K562 (cell line): ENCODE data around the gene PDZD2. TPM values are rescaled to one million over a fixed set of nuclear protein-coding genes. Genes with fewer than 3 reads are reported as not detected.

Experiments used
- ATAC-seq: fragments of 200-7000 bp; cut with Tn5 transposase; 3 replicates; pipeline ENCODE4 v1.9.1; 2020; ENCODE audit warnings: moderate library complexity
- BruUV-seq: library from RNA; stranded (reverse); fragments of 400-500 nt; replicated peaks from 2 replicates; lab custom pipeline; 2021; lab: Mats Ljungman, UMichigan
- CTCF ChIA-PET: fragments of 300-600 bp; formaldehyde crosslinking; extraction: SDS; loops from one replicate; lab custom pipeline; 2021; ENCODE audit warnings: low intra/inter-chr PET ratio; lab: Yijun Ruan, JAX
- POLR2A ChIA-PET: fragments of 300-600, 350-650 bp; sonication (Branson Sonifier 250); formaldehyde crosslinking; extraction: SDS; loops from one replicate; lab custom pipeline; 2021; ENCODE audit warnings: antibody characterized with exemption, inconsistent platforms; lab: Yijun Ruan, JAX
- DNase-seq, 4 experiments: peaks; one replicate each; pipeline versions ENCODE4 v3.0.0 to v3.0.0-alpha.2; 2011 to 2018; ENCODE audit warnings: low spot score in 3 of 4, mixed read lengths in 3 of 4; ENCODE audit errors: extremely low read depth in 1 of 4
- FAIRE-seq: peaks from 2 replicates; lab custom pipeline; 2011; peaks lifted over from hg19 to GRCh38; lab: Jason Lieb, UNC
- H2AFZ ChIP-seq: 2 replicates; pipeline ENCODE4 v1.6.0; 2011; ENCODE audit warnings: low read depth, low read length, control low read depth, inconsistent platforms
- H3K27ac ChIP-seq: fragments of 200-600 bp; 3 replicates; pipeline ENCODE4 v1.8.0; 2011; ENCODE audit warnings: low read depth, mild to moderate bottlenecking, control low read depth, inconsistent platforms, low read length, moderate library complexity, mixed read lengths; ENCODE audit errors: extremely low read depth
- H3K27me3 ChIP-seq, 2 experiments: fragments of 300-600 bp in 1 of 2; 2 replicates in 1 of 2; 3 replicates in 1 of 2; pipeline versions ENCODE4 v1.6.0 to v1.8.0; 2011; ENCODE audit warnings: inconsistent platforms in 2 of 2, low read length in 2 of 2, mild to moderate bottlenecking in 1 of 2, mixed read lengths in 1 of 2, moderate library complexity in 1 of 2; ENCODE audit not compliant: control insufficient read depth in 2 of 2, insufficient read depth in 2 of 2
- H3K36me3 ChIP-seq: fragments of 300-600 bp; 3 replicates; pipeline ENCODE4 v1.8.0; 2011; ENCODE audit warnings: mild to moderate bottlenecking, low read length, inconsistent platforms; ENCODE audit not compliant: control insufficient read depth, insufficient read depth
- H3K4me1 ChIP-seq, 2 experiments: fragments of 200-600 bp in 1 of 2; replicated peaks in 1 of 2; 2 replicates in 1 of 2; 3 replicates in 1 of 2; pipeline versions ENCODE4 v1.5.1 to v1.8.0; 2011; ENCODE audit warnings: inconsistent platforms in 2 of 2, low read length in 2 of 2, mild to moderate bottlenecking in 1 of 2, mixed read lengths in 1 of 2, moderate library complexity in 1 of 2; ENCODE audit not compliant: control insufficient read depth in 2 of 2, insufficient read depth in 2 of 2
- H3K4me2 ChIP-seq: 2 replicates; pipeline ENCODE4 v1.6.1; 2011; ENCODE audit warnings: low read length, control low read depth, inconsistent platforms, mixed read lengths; ENCODE audit not compliant: insufficient read depth
- H3K4me3 ChIP-seq: fragments of 200-600 bp; sonication (generic), shearing (Covaris generic); 2 replicates; pipeline ENCODE4 v1.5.1; 2016; ENCODE audit warnings: control low read depth, inconsistent platforms
- H3K79me2 ChIP-seq: fragments of 200-600 bp; 3 replicates; pipeline ENCODE4 v1.8.0; 2011; ENCODE audit warnings: low read length, inconsistent platforms; ENCODE audit not compliant: control insufficient read depth, insufficient read depth
- H3K9ac ChIP-seq, 2 experiments: 2 replicates each; pipeline versions ENCODE4 v1.6.0 to v1.6.1; 2011; ENCODE audit warnings: low read depth in 2 of 2, low read length in 2 of 2, control low read depth in 1 of 2, inconsistent platforms in 1 of 2, mild to moderate bottlenecking in 1 of 2, mixed read lengths in 1 of 2; ENCODE audit not compliant: insufficient read depth in 1 of 2
- H3K9me1 ChIP-seq: one replicate; pipeline ENCODE4 v1.6.0; 2011; ENCODE audit warnings: inconsistent platforms, mild to moderate bottlenecking, low read length, moderate library complexity; ENCODE audit not compliant: control insufficient read depth, insufficient read depth
- H3K9me3 ChIP-seq: replicated peaks from 2 replicates; pipeline ENCODE4 v1.5.1; 2011; ENCODE audit warnings: low read depth, low read length, inconsistent platforms; ENCODE audit not compliant: control insufficient read depth, insufficient read depth
- H4K20me1 ChIP-seq: replicated peaks from 2 replicates; pipeline ENCODE4 v1.6.1; 2011; ENCODE audit warnings: low read length, inconsistent platforms, mixed read lengths; ENCODE audit not compliant: control insufficient read depth, insufficient read depth
- GTF3C2 ChIP-seq: IDR thresholded peaks from 3 replicates; pipeline ENCODE4 v1.6.1; 2011; ENCODE audit warnings: borderline replicate concordance, mild to moderate bottlenecking, moderate library complexity; ENCODE audit not compliant: insufficient read length; ENCODE audit errors: extremely low read depth
- HDAC3 ChIP-seq: fragments of 450-650 bp; IDR thresholded peaks from 2 replicates; pipeline ENCODE4 v1.6.1; 2018; ENCODE audit warnings: borderline replicate concordance, mild to moderate bottlenecking, moderate library complexity; ENCODE audit not compliant: partially characterized antibody
- POLR2B ChIP-seq: fragments of 450-650 bp; IDR thresholded peaks from 2 replicates; pipeline ENCODE4 v1.6.1; 2018; ENCODE audit warnings: low read depth; ENCODE audit not compliant: partially characterized antibody
- WGBS: fragments of 100-300 bp; shearing (Covaris generic); methylation state at CpG from one replicate; pipeline ENCODE4 v1.1.6; 2016; ENCODE audit warnings: low coverage, mixed read lengths; ENCODE audit not compliant: insufficient coverage; ENCODE audit errors: missing lambda C conversion rate; 5-methylcytosine and 5-hydroxymethylcytosine counted together
- in situ Hi-C: fragments of 300-500 bp; cut with MboI; formaldehyde crosslinking; loops from 4 replicates; pipeline ENCODE4 v1.15.0; 2018; ENCODE audit warnings: inconsistent platforms, mixed read lengths
- intact Hi-C: fragments of 100-400 bp; cut with micrococcal nuclease; formaldehyde crosslinking; loops from 2 replicates; pipeline ENCODE4 v1.14.2; 2022
- polyA plus RNA-seq, 8 experiments: library from polyadenylated mRNA; depleted of rRNA in 4 of 8; stranded (reverse) in 5 of 8; unstranded in 3 of 8; fragments of >200 nt; fragmentation: Nextera tagmentation in 2 of 8; fragmentation: Illumina TruSeq in 1 of 8; extraction: Ambion mirVana in 2 of 8; extraction: Trizol in 1 of 8; gene quantifications; 2 replicates each; pipeline versions ENCODE4 v1.2.1 to v1.2.3, GENCODE V29; 2011 to 2014; ENCODE audit warnings: inconsistent platforms in 1 of 8, missing spikeins in 1 of 8
- total RNA-seq, 7 experiments: library from RNA; depleted of rRNA in 6 of 7; stranded (reverse); fragments of >200 nt in 6 of 7; fragmentation: Illumina TruSeq in 2 of 7; extraction: Trizol in 2 of 7; gene quantifications; 2 replicates each; pipeline versions ENCODE4 v1.2.1 to v1.2.3, GENCODE V29; 2011 to 2021; ENCODE audit warnings: low replicate concordance in 1 of 7

The PDZD2 gene
- total and polyA plus RNA-seq, 9 of the 15 experiments (the other 6 are each of a cell fraction or from before 2014, with no cell fraction given), result 0.02 to 0.08 (median 0.04) TPM; not detected in 6

DNA sequence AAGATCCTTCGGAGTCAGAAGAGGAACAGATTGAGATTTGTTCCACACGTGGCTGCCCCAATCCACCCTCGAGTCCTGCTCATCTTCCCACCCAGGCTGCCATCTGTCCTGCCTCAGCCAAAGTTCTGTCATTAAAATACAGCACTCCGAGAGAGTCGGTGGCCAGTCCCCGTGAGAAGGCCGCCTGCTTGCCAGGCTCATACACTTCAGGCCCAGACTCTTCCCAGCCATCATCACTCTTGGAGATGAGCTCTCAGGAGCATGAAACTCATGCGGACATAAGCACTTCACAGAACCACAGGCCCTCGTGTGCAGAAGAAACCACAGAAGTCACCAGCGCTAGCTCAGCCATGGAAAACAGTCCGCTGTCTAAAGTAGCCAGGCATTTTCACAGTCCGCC lies 449.3 kb downstream of the PDZD2 start:
- no peaks in the 10 kb centered on the region for H3K79me2 ChIP-seq
- H3K9me3 ChIP-seq, result no peaks in the 10 kb centered on the region
- no peaks in the 10 kb centered on the region for H3K36me3 ChIP-seq
- intact Hi-C loops, result loop anchor here (10.0 kb wide), 1 partner anchor 423 kb away; no protein-coding TSS in a partner anchor
- TF ChIP-seq GTF3C2 (no peak), HDAC3 (no peak), POLR2B (no peak)
- no peaks in the 10 kb centered on the region; the same call in 1 of the 2 replicates for H4K20me1 ChIP-seq
- no peak for ATAC-seq
- no peak overlapping the region for H3K27ac ChIP-seq
- H3K4me2 ChIP-seq, result no peak overlapping the region
- CTCF ChIA-PET, result no interaction called here
- no peak overlapping the region for H2AFZ ChIP-seq
- no peak overlapping the region for H3K4me3 ChIP-seq
- peaks cover 0 to 18% of the 10 kb centered on the region in 2 experiments; a peak in 2 of 5 replicates for H3K4me1 ChIP-seq
- no peak for DNase-seq
- no peak overlapping the region for H3K9ac ChIP-seq
- POLR2A ChIA-PET, result interaction anchor here (1.2 kb wide), 1 partner anchor 9 kb away, joined by 3 read pairs; no protein-coding TSS in a partner anchor
- 43% methylated on average over 12 of the region's 12 CpGs for WGBS
- H3K27me3 ChIP-seq, result peaks cover 28 to 48% of the 10 kb centered on the region in 2 experiments
- no TSS peak for BruUV-seq
- H3K9me1 ChIP-seq, result no peaks in the 10 kb centered on the region
- in situ Hi-C loops, result loop anchor here (5.0 kb wide), 1 partner anchor 271 kb away; no protein-coding TSS in a partner anchor
- no peak for FAIRE-seq
